Stimulated activated CD4-positive, alpha-beta T cell treated with anti-CD3 and anti-CD28 coated beads, Interleukin-12 subunit alpha, Interleukin-12 subunit beta, amount 100 ng/mL, for 4 hours (primary cell): Measurements from ENCODE around the gene AMTN.

Source experiments
- DNase-seq: peaks from one replicate; pipeline ENCODE4 v3.0.0-alpha.2; 2020

The AMTN gene

GRCh38 chr4:70564033-70564432 lies 45.7 kb downstream of the AMTN start:
- DNase-seq, result no peak

GRCh38 chr4:70570796-70571195 lies 52.4 kb downstream of the AMTN start:
- no peak for DNase-seq

- DNase-seq, result no peak
Observed at GRCh38 chr4:70571772-70572171, 53.4 kb downstream of the AMTN start.

- DNase-seq, result no peak
Observed at GRCh38 chr4:70575964-70576363, 57.6 kb downstream of the AMTN start.

- DNase-seq, result no peak
Observed at GRCh38 chr4:70577220-70577927, 59.0 kb downstream of the AMTN start.

- DNase-seq, result no peak
Observed at GRCh38 chr4:70581980-70582379, 63.6 kb downstream of the AMTN start.
